Hepatic stellate cell (primary cell): ENCODE data around the gene NFATC3.

Experiments used
- DNase-seq: peaks from one replicate; pipeline ENCODE4 v3.0.0; 2011; ENCODE audit warnings: low spot score

Gene NFATC3

DNA sequence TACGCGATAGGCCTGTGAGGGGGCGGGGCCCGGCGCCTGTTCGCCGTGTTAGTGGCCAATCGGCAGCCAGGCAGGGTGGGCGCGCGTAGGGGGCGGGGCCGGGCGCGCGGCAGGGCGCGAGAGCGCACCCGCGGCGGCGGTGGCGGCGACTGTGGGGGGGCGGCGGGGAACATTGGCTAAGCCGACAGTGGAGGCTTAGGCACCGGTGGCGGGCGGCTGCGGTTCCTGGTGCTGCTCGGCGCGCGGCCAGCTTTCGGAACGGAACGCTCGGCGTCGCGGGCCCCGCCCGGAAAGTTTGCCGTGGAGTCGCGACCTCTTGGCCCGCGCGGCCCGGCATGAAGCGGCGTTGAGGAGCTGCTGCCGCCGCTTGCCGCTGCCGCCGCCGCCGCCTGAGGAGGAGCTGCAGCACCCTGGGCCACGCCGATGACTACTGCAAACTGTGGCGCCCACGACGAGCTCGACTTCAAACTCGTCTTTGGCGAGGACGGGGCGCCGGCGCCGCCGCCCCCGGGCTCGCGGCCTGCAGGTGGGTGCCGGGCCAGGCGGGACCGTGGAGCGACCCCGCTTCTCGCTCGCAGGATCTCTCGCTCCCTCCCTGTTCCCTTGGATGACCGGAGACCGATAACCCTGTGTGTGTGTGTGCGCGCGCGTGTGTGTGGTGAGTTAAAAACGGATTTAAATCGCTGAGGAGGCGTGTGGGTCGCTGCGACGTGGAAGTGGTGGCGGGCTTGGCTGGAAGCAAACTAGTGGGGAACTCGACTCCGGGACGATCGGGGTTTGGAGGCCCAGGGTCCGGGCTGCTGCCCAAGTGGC lies at the start of gene NFATC3:
TSS of gene NFATC3 (plus strand) at position 112 of the 813 bp plus-strand sequence. CDS start at position 424, 312 bp downstream.
- DNase-seq: peak; percentile 96

DNA sequence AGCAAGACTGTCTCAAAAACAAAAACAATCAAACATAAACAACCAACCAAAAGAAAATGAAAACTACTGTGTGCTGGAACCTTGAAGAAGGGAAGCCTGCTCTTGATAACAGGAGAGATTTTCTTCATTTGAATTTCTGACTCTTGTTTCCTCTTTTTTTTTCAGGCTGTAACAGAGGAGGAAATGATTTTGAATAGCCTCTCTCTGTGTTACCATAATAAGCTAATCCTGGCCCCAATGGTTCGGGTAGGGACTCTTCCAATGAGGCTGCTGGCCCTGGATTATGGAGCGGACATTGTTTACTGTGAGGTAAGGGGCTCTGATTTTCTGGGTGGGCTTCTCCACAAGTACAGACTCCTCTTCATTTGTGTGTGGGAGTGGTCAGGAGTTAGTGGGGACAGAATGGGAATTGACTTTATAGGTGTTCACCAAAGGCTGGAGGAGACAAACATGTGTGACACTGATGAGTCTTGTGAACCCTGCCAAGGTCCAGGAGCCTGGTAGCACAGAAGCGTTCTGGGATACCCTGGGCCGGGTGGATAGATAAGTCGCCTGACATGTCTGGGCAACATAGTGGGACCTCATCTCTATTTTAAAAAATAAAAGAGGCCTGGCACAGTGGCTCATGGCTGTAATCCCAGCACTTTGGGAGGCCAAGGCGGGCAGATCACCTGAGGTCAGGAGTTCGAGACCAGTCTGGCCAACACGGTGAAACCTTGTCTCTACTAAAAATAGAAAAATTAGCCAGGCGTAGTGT lies 47.2 kb upstream of the NFATC3 start:
- no peak for DNase-seq

DNA sequence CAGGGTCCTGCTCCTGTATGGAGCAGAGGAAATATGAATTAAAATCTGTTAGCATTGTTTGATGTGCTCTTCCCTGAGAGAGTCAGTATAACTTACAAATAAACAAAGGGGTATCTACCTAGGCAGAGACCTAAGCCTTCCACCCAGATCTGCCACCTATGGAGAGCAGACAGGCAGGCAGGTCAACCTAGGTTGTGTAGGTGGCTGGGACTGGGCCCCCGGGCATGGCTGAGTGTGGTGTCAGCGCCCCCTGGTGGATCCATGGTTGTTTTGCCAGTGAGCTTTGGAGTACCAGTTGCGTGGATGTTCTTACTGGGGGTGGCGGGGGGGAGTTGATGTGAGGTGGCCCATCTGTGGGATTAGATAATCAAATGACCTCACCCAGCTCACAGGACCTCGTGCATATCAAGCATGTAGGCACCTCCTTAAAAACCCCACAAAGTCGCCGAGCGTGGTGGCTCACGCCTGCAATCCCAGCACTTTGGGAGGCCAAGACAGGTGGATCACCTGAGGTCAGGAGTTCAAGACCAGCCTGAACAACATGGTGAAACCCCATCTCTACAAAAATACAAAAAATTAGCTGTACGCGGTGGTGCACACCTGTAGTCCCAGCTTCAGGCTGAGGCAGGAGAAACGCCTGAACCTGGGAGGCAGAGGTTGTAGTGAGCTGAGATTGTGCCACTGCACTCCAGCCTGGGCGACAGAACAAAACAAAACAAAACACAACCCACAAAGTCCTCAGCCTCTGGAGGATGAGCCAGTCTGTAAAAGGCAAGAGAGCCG lies 44.5 kb upstream of the NFATC3 start:
- peak; percentile 73 for DNase-seq

DNA sequence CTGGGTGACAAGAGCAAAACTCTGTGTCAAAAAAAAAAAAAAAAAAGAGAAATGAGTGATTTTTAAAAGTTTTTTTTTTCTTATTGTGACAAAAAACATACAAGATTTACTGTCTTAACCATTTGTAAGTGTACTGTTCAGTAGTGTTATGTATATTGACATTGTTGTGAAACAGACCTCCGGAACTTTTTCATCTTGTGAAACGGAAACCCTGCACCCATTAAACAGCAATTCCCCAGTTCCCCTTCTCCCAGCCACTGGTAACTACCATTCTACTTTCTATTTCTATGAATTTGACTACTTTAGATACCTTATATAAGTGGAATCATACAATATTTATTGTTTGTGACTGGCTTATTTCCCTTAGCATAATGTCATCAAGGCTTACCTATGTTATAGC lies 43.4 kb upstream of the NFATC3 start:
- DNase-seq: no peak

DNA sequence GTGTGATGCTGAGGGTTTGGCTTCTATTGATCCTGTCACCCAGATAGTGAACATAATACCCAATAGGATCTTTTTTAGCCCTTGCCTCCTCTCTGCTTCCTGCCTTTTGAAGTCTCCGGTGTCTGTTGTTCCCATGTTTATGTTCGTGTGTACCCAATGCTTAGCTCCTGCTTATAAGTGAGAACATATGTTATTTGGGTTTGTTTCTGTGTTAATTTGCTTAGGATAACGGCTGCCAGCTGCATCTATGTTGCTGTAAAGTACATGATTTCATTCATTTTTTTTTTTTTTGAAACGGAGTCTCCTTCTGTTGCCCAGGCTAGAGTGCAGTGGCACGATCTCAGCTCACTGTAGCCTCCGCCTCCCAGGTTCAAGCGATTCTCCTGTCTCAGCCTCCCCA lies 39.1 kb upstream of the NFATC3 start:
- no peak for DNase-seq

DNA sequence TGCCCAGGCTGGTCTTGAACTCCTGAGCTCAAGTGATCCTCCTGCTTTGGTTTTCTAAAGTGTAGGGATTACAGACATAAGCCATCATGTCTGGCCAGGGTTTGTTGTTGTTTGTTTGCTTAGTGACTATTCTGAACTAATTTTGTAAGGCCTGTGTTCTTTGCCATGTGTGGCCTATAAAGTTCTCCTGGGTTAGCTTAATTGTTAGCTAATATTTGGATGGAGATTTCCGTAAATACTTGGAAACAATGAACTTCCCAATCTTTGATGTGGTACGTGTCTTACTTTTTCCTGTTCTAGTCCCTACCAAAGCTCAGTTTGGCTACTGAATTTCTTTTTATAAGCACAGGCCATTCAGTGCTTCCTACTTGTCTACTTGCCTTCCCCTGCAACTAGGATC lies 37.2 kb upstream of the NFATC3 start:
- no peak for DNase-seq

DNA sequence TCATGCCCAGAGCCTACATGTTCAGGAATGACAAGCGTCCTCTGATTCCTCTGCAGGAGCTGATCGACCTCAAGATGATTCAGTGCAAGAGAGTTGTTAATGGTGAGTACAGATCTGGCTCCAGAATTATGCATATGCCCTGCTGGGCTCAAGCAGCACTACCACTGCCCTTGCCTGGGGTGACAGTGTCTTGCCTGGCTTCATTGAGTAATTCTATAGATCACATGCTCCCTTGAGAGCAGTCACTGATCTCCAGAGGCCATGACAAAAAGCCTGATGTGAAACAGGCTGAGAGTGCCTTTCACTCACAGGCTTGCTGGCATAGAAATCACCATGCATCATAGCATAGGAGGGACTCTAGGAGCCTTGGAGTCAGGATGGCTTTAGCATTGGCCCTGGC lies 35.7 kb upstream of the NFATC3 start:
- no peak for DNase-seq

DNA sequence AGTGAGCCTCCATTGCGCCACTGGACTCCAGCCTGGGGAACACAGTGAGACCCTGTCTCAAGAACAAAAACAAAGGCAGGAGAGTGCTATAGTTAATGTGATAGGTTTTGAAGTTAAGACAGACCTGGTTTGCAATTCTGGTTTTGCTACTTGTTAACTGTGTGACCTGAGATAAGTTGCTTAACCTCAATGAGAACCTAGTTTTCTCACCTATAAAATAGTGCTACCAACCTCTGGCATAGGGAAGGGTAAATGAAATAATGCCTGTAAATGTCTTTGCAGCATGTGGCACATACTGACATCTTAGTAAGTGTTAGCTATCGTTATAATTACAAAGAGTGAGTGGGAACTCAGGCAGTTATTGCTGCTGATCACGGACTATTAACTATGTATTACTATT lies 29.8 kb upstream of the NFATC3 start:
- DNase-seq: no peak

DNA sequence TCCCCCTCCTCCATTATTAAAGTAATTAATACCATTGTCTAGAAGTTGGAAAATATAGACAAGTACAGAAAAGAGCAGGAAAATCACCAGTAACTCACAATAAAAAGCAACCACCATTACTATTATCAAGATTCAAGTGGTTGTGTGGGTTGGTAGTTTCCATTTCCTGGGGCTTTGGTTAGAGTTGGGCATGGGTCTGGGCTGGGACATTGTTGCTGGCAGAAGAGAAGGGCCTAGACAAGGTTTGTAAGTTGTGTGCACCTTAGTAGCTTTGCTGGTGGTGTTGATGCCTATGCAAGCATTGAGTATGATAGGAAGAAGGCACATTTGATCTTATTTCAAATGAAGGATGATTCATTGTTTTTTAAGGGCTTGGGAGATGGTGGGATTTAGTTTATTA lies 25.4 kb upstream of the NFATC3 start:
- DNase-seq: no peak

DNA sequence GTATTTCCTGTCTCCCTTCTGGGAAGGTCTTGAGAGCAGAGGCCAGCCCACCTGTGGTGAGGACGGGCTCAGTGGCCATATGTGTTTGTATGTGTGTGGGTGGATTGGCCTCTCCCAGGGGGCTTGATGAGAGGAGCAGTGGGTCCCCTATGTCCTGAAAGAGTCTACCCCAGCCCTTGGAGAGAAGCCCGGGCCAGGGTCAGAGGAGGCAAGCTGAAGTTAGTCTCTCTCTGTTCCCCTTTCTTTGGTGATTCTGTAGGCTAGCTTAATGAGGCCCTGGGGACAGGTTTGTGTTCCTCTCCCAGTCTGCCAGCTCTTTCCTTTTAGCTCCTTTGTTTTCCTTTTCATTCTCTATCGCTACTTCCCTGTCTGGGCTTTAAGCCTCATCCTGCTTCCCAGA lies 23.8 kb upstream of the NFATC3 start:
- no peak for DNase-seq

DNA sequence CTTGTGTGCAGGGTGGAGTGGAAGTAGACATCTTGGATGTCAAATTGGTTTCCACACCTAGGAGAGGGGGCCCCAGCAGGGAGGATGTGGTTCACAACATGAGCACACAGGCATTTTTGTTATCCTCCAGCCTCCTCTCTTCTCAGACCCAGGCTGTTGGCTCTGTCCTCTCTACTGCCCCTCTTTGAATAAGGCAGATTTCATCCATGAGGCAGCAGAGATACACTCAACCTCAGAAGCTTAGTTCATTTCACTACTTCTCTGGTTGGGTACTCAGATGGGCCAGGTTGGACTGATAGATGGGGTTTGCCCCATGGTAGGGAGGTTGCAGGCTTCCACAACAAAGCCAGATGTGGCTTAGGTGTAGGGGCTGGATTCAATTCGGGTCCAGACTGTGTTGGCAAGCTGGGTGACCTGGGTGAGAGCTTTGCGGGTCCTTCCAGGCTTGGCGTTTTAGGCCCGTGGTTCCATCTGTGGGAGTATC lies 22.2 kb upstream of the NFATC3 start:
- DNase-seq: no peak

DNA sequence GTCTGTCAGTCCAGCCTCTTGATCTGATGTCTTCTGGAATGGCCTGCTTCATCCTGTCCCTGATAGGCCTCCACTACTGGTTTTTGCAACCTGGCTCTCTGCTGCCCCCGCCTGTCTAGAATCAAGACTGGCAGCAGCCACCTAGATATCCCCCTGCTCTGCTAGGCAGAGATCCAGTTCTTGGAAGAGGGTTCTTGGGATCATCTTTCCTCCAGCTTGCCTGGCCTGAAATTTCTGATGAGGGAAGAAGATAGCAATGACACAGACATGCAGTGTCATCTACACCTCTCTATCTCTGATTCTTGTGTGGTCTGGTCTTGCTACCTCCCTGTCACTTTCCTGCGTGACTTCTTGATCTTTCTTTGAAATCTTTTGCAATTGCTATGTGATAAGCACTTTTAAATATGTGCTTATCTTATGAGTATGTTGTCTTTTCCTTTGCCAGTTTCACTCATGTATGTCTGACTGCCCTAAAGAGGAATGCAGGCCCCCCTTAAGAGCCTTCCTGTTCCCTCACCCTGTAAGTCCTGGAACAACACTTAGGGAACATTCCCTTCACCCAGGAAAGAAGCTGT lies 20.3 kb upstream of the NFATC3 start:
- DNase-seq: peak; percentile 79

DNA sequence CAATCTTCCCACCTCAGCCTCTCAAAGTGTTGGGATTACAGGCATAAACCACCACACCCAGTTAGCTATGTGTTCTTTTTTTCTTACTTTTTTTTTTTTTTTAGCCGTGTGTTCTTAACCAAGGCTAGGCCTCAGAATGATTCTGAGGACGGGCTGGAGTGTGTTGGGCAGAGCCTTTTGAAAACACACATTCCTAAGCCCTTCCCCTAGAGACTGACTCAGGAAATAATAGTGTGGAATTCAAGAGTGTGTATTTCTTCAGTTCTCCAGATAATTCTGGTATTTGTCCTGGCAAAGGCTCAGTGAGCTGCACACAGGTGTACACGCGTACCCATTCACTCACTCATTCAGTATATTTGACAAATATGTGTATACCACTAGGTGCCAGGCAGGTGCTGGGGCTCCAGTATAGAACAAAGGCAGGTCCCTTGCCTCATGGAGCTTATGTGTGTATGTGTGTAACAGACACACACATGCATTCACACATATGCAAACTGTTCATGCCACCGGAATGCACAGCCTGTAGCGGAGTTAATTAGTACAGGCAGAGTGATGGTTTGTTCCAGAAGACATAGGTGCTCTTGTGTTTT lies 19.4 kb upstream of the NFATC3 start:
- peak; percentile 83 for DNase-seq

DNA sequence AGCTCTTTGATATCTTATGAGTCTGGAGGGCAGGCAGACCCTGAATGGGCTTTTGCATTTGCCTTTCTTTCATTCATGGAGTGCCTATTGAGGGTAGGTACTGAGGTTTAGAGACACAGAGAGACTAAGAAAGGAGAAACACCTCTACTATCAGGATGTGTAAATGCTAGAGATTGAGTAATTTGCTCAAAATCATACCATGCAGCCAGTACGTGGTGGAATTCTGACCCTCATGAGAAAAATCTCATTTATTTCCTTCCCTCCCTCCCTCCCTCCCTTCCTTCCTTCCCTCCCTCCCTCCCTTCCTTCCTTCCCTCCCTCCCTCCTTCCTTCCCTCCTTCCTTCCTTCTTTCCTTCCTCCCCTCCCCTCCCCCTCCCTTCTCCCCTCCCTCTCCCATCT lies 18.4 kb upstream of the NFATC3 start:
- no peak for DNase-seq

DNA sequence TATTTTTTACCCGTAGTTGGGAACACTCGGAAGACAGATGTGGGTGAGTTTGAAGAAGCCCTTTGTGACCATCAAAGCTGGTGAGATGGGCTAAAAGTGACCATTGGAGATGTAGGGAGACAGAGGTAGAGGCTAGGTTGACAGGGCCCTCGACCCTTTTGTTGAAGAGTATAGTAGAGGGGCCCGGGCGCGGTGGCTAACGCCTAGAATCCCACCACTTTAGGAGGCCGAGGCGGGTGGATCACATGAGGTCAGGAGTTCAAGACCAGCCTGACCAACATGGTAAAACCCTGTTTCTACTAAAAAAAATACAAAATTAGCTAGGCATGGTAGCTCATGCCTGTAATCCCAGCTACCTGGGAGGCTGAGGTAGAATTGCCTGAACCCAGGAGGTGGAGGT lies 16.2 kb upstream of the NFATC3 start:
- no peak for DNase-seq

DNA sequence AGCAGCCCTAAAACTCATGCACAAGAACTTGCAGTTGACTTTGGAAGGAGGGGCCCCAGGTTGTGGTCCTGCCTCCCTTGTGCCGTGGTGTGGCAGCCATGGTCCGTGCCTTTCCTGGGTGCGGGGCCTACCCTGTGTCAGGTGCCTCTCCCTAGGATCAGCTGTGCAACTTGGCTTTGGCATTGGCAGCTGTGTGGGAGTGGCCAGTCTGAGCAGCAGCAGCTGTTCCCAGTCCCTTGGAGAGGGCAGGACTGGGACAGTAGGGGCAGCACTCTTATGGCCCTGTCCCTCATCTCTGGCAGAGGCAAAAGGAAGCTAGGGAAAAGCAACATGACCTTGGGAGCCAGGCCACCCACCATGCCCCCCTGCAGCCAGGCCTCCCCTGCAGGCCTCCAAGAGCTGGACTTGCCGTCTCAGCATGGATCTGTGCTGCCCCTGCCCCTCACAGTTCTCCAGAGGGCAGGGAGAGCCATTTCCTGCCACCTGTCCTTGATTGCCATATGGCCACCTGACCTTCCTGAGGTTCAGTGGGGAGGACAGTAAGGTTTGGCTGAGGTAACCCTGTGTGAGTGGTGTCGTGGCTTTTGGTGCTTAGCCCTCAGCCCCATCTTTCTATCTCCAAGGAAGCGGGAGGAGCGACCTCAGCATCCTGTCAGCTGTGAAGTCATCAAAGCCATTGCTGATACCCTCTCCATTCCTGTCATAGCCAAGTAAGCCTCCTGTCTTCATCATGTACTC lies 15.5 kb upstream of the NFATC3 start:
- DNase-seq: no peak

DNA sequence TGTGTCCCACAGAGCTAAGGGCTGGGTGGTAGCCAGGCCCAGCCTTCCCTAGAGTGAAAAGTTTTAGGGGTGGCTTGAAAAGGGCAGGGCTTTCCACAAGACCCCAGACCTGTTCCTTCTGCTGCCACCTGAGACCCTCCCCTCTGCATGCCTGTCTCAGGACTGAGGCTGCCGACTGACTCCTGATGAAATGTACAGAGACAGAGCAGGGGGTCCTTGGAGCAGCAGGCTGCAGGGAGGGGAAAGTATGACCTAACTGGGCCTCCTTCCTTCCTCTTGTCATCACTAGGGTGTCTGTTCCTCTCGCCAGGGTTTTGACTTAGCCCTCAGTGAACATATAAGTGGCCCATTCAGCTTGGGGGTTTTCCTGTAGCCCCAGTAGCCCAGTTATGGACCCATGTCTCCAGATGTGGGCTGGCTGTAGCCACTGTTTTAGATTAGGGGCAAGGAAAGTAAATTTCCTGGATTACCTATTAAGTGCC lies 14.9 kb upstream of the NFATC3 start:
- DNase-seq: no peak

DNA sequence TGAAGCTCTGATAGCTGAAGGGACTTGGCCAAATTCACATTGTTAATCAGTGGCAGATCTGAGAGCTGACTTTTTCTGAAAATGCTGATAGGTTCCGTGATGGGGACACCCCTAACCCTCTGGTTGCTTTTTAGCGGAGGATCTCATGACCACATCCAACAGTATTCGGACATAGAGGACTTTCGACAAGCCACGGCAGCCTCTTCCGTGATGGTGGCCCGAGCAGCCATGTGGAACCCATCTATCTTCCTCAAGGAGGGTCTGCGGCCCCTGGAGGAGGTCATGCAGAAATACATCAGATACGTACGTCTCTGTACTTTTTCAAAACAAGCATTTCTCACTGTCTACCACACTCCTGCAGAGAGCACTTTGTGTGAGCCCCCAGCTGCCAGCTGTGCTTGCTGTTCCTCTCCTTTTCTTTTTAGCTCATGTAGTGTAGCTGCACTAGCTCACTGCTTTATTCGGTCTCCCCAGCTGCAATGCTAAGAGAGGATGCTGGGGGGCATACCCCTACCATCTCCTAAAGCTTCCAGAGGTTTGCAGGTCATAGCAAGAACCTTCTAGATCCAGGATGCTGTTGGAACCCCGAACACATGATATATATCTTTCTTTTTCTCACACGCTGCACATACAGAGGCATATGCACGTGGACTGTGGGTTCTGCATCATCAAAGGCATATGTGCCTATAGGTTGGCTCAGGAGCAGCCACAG lies 14.2 kb upstream of the NFATC3 start:
- DNase-seq: no peak

DNA sequence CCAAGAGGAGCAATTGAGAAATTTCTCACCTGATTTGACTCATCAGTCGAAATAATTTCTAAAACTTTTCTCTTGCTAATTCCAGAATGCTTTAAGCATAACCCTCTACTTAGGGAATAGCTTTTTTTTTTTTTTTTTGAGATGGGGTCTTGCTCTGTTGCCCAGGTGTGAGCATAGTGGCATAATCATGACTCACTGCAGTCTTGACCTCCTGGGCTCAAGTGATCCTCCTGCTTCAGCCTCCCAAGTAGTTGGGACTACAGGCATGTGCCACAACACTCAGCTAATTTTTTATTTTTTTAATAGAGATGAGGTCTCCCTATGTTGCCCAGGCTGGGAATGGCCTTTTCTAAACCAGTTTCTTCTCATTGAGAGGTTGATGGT lies 13.7 kb upstream of the NFATC3 start:
- DNase-seq: no peak

DNA sequence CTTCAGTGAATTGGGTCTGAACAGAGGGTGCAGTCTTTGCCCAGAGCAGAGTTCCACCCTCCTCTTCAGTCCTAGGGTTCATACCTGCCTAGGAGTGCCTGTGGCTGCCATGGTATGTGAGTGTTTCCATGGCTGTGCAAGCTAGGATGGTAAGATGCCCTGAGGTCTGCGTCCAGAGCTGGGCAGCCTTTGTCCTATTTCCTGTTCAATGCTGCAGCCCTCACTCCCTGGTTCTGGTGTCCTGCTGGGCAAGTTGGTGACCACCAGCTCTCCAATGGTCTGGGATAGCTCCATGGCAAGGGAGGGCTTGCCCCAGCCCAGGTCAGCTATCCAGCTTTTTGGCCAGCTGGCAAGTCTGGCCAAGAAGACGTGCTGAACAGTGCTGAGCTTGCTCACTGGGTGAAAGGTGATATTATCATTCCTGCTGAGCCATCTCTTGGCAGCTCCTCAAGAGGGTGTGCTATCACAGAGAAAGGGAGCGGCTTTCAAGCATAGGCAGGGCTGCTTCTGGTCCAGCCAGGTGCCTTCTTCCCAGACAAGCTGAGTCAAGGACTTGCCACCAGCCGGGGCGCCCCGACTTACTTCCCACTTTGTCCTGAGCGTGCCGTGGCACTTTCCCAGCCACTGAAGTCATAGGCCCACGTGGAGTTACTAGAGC lies 13.0 kb upstream of the NFATC3 start:
- no peak for DNase-seq
